ENCODE measurements around the gene ALG14.
"Not testable (repeated sequence)": the region's sequence is repeated elsewhere in the genome, so short reads cannot be mapped to it uniquely, and the experiment has no call there.

ALG14 gene

DNA sequence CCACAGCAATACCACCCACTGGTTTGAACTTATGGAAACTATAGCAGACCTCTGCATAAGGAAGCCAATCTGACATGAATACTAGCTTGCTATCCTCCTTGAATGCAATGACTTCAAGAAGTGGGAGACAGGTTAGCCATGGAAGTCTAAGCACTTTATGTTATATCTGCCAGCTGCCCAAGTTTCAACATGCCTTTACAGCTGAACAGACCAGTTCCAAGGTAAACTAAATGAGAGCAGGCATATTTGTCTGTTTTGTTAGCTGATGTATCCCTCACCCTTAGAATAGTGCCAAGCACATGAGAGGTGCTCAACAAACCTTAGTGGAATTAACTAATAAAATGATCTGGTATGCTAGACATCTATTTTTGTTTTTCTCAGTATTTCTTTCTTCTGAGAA, 65.1 kb downstream of the ALG14 start:
- no peak for DNase-seq (ENCODE audit: low read depth in 2 of 2)

DNA sequence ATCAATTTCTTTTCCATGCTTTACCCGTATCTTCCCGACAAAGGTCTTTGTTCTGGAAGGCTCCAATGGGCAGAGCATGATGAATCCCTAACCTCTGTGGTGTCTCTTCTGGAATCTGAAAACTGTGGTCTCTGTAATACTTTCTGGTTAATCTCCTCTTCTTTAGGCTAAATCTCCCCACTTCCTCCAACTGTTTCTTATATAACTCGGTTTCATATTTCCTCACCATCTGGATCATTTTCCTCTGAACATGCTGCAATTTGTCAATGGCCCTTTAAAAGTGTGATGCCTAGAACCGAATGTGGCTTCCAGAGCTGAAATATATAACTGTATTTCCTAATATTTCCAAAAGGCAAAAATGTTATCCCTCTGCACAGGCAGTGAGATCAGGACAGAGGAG, 66.1 kb downstream of the ALG14 start:
- no peak for DNase-seq (ENCODE audit: low read depth in 2 of 2)

DNA sequence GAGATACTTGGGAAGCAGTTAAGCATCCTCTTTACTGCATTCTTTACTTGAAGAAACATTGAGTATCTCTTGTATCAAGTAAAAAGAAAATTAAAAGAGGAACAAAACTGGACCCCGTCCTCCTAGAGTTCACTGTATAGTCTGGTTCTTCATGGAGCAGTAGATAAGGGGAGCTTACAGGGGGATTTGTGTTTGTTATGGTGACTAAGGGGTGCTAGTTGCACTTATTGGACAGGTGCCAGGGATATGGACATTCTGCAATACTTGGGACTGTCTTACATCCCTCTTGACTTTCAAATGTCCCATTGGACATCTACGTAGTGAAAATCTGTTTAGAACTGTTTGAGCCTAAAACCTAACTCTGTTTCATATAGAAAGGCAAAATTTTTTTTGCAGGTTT, 67.2 kb downstream of the ALG14 start:
- DNase-seq (ENCODE audit: low read depth in 2 of 2): no peak

DNA sequence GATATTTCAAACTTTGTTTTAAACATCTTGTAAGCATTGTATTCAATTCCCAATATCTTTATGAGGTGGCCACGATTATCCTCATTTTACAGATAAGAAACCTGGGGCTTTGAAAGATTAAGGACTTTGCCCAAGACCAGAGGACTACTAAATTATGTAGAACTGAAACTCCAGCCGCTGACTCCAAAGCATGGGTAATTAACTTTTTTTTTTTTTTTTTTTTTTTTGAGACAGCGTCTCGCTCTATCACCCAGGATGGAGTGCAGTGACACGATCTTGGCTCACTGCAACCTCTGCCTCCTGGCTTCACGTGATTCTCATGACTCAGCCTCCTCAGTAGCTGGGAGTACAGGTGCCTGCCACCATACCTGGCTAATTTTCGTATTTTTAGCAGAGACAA, 68.7 kb downstream of the ALG14 start:
- no peak for DNase-seq (ENCODE audit: low read depth in 2 of 2)

DNA sequence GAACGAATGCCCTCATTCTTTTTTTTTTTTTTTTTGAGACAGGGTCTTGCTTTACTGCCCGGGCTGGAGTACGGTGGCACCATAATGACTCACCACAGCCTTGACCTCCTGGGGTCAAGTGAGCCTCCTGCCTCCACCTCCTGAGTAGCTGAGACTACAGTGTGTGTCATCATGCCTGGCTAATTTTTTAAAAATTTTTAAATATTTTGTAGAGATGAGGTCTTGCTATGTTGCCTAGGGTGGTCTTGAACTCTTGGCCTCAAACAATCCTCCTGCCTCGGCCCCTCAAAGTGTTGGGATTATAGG, 69.4 kb downstream of the ALG14 start:
- no peak for DNase-seq (ENCODE audit: low read depth in 2 of 2)

DNA sequence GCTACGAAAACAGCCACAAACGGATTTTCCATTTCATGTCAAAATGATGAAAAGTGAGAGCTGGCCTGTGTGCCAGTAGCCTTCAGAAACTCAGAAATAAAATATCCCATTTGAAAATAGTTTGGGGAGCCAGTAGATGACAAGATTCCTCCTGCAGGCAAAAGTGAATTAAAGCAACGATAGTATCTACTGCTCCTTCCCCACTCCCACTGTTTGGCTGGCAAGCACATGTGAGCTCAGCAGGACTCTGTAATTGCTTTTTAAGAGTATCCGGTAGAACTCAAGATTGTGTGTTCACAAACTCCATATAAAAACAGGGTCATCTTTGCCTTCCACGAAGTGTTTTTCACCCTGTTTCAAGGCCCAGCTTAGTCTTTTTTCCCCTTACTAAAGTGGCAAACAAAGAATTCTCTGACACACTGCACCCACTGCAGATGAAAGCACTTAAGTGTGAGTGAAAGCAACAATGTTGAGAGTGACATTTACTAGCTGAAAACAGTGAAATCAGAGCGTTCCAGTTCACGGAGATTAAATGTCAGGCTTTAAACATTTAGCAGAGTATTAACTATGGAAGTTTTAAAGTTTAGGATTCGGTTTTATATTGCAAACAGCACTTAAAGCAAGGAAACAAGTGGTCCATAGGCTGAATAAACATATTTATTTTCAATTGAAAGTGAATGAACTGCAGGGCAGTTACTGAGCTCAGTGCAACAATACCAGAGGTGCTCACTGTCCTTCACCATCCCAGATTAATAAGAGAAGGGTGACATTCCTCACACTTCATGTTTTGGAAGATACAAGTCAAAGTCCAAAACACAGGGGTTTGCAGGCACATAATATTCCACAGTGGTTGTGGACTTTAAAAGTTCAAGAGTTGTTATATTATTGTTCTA, 70.0 kb downstream of the ALG14 start:
- DNase-seq (ENCODE audit: low read depth in 2 of 2): no peak

DNA sequence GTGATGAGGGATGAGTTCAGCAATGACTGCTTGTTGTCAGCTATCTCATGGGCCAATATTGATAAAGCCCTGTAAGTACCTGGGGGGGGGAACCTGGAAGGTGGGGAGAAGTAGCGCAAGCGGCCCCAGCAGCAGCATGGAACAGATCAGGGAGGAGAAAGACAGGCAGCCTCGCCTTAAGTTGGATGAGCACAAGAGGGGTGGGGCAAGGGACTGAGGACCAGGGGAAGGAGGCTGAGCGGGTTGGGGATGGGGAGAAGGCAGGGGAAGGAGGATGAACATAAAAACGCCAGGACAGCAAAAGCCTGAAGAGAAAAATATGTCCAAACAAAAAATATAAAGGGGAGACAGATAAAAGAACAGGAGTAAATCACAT, 70.6 kb downstream of the ALG14 start:
- no peak for DNase-seq (ENCODE audit: low read depth in 2 of 2)

DNA sequence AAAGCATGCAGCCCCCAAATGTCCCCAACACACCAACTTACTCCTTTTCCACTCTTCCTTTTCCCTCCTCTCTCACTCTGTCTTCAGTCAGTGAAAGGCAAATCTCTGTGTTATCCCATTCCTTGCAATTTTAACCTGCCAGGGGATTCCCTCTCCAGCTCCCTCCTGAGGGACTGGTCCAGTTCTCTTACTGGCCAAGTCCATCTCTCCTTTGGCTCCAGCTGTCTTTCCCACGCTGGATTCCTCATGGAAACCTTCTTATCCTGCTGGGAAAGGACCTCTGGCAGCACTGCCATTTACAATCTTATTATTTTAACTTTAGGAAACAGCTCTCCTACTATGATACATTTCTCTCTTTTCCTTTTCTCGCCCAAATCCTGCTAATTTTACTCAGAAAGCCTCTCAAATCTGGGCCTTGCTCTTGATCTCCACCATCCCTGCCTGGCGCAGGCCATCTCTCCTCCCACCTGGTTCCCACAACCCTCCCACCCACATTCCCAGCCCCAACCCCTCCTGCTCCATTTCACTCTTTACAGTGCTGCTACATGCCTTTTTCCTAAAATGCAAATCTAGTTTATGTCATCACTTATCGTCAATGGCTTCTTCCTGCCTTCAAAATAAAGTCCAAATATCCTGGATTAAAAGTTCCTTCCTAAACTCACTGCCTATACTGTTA, 73.2 kb downstream of the ALG14 start:
- DNase-seq (ENCODE audit: low read depth in 2 of 2): no peak

DNA sequence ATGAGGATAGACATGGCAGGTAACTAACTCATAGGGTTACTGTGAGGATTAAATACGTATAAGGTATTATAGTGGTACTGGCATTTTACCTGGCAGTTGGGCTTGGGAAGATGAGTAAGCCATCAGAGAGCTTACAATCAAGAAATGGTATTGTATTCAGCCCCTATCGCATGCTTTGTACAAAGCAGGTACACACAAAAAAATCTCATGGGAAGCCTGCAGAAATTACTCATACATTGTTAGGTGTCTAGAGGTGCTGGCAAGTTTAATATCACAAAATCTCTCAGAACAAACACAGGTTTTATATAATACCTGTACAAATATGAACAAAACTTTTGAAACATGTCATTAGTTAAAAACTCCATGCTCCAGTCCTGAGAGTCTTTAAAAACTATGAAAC, 74.0 kb downstream of the ALG14 start:
- no peak for DNase-seq (ENCODE audit: low read depth in 2 of 2)

DNA sequence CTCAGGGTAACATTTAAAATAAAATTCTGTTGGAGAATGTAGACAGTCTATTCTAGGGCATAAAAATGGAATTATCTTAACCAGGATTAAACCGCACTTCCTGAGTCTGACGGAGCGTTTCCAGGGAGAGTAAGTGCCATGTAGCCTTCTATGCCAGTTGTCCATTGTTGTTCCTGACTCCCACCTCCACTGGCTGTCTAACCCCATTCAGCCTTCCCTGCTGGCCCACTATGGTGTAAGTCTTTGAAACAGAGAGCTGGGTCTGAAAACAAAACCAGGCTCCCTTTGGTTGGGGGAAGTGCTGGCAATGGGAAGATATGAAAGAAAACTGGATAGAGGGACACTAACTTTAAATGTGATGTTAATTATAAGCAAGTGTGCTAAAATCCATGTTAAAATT, 74.6 kb downstream of the ALG14 start:
- DNase-seq (ENCODE audit: low read depth in 2 of 2): no peak

DNA sequence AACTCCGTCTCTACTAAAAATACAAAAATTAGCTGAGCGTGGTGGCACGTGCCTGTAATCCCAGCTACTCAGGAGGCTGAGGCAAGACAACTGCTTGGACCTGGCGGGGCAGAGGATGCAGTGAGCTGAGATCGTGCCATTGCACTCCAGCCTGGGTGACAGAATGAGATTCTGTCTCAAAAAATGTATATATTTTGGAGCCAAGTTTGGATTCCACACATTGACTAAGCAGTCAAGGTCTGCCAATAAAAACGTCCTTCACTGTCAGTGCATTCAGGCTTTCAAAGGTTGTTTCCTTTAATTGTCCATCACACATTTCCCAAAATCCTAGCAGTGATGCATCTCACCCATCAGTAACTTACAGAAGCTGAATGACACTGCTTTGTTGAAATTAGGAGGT, 77.2 kb downstream of the ALG14 start:
- DNase-seq (ENCODE audit: low read depth in 2 of 2): not testable (repeated sequence)

DNA sequence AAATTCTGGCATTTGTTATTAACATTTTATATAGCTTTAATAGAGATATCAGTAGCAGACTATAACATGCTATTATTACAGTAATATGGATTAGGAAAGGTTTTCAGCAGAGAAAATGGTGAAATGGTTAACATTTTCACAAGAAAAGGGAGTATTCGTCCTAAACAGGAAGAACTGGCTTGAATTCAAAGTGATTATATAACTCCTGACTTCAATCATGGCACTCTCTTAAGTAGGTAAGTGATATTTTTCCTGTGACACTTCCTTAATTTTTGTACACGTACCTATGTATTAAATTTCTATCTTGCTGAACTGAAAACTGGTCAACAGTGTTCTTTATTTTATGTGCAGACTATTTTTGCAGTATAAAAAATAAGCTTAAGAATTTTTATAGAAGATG, 77.9 kb downstream of the ALG14 start:
- DNase-seq (ENCODE audit: low read depth in 2 of 2): no peak

DNA sequence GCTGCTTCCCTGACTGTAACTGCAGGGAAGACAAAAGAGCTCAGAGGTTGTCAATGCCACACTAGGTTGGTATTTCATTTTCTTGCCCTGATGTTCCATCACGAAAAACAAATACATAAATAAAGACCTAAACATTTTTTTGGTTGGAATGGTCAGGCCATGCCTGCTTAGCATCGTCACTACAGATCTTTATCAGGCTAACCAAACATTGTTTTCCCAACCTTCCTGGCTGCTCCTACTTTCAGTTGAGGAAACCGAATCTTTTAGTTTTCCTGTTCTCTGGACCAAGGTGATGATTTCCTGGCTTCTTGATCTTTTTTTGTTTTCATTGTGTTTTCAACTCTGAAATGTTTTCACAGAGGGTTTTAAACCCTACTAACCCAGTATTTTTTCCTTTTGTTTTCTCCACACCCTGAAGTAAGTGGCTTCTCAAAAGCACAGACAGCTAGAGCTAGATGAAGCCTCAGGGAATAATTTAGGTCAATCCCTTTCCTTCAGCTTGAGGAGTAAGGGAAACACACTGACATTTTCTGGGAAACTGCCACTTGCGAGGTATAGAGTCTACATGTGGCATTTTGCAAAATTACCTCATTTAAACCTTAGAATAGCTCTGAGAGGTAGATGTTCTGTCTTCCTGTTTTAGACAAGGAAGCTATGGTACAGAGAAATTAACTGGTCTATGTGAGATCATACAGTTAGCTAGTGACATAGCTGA, 78.7 kb downstream of the ALG14 start:
- no peak for DNase-seq (ENCODE audit: low read depth in 2 of 2)

DNA sequence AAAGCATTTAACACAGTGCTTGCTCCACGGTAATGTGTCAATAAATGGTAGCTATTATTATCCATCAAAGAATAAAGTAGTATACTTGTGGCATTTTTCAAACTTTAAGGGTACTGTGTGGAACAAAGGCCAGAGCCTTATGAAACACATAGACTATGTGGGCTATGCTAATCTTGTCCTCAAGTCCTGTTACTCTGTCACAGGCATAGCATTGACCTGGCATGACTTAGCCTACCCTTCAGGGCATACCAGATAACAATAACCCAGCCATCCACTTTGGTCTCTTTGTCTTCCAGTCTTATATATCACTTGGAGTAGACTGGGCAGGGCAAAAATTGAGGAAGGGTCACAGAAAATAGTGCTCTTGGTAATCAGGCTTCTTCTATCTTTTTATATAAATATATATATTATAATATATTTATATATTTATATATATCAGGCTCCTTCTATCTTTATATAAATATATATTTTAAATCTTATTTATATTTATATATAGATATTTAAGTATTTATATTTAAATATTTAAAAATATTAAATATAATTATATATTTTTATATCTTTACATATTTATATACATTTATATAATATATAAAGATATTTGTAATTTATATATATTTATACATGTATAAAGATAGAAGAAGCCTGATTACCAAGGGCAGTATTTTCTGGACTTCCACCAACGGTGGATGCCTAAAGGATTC, 79.7 kb downstream of the ALG14 start:
- DNase-seq (ENCODE audit: low read depth in 2 of 2): no peak

DNA sequence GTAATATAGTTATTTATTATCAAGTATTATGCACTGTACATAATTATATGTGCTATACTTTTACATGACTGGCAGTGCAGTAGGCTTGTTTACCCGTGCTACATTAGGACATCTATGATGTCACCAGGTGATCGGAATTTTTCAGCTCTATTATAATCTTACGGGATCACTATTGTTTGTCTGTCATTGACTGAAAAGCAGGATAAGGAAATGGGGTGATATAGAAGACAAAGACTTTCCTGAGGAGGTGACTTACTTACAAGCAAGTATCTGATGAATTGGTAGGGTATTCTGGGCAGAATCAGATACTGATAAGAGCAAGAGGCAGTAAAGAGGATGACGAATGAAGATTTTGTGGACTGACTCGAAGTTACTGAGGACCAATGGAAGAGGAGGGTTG, 80.6 kb downstream of the ALG14 start:
- no peak for DNase-seq (ENCODE audit: low read depth in 2 of 2)

DNA sequence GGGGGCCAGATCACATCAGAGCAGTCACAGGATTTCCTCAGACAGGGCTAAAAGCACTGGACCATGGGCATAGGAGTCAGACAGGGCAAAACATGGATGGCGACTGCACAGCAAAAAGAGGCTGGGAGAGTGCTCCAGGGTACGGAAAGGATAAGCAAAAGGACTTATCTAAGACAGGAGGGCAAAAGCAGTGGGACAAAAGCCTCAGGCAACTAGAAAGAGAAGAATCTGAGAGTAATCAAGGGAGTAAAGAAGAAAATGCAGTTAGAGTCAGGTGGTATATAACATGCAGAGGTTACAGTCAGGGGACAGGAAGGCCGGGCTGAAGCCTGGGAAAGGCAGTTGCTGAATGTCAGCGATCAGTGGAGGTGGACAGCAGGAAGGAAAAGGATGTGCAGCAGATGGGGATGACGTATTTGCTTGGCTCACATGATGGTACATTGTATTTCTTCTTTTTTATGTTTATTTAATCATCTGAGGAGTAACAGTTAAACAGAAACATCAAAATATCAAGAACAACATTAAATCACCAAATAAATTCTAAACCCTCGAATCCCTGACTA, 82.8 kb downstream of the ALG14 start:
- DNase-seq (ENCODE audit: low read depth in 2 of 2): no peak

DNA sequence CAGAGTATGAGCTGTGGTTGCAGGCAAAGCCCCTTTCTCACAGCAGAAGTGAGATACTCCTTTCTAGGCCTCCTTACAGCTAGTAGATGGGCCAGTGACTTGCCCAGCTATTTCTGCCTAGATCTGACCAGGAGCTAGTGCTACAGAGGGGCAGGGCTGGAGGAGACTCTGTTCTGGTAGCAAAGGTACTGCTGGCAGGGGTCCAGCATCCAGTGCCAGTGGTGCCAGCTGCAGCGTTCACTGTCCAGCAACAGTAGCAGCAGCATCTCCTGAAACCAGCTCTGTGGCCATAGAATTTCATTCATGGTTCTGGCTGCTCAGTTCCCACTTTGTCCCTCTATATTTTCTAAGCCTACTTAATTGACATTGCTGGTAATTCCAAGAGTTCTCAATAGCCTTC, 83.4 kb downstream of the ALG14 start:
- no peak for DNase-seq (ENCODE audit: low read depth in 2 of 2)

DNA sequence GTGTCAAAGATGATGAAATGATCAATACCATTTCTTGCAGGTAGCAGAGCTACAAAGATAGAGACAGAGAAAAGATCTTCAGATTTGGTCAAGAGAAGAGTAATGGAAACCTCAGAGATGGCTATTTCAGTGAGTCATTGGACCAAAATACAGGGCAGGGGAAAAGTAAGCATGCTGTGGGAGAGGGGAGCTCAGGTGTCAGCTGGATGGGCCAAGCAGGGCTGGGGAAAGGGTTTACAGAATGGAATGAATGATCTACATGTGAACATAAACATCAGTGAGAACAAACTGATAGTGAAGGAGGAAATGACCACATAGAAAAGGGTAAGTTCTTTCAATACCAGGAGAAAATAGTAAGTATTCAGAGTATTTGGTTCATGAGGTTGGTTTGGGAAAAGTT, 84.4 kb downstream of the ALG14 start:
- DNase-seq (ENCODE audit: low read depth in 2 of 2): no peak

DNA sequence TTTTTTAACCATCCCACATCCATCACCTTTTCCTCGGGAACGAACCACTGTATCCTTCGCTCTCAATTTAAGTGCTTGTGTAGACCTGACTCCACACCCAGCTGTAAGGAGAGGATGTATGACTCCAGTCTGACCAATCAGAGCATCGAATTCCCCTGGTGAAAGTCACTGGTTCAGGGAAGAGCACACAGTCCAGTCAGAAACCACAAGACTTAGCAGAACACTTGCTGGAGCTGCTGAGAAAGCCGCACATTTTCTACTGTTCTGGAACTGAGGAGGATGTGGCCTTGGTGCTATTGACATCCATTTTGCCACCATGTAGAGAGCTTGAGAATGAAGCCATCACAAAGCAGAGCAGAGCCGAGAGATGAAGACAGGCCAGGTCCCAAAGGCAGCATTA, 86.0 kb downstream of the ALG14 start:
- DNase-seq (ENCODE audit: low read depth in 2 of 2): no peak

DNA sequence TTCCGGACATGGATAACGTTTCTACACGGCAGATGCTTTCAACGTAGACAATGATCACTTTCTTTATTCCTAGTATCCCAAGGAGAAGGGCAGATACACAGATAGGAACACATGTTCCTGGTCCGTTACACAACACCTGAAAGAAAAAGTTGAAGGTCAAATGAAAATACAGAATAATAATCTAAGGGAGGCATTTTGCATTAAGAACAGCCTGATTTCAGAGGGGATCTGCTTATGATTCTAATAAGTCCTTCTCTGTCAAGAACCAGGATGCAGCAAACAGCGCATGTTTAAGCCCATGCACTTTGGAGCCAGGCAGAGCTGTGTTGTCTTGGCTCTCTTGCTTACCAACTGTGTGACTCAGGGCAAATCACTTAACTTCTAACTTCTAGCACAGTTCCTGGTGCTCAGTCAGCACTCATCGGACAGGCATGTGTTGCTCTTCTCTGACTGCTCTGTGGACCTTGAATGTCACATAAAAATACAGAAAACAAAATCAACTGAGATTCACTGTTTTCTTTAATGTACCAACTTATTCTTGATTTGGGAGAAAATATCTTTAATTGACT, 89.5 kb downstream of the ALG14 start:
- no peak for DNase-seq (ENCODE audit: low read depth in 2 of 2)

DNA sequence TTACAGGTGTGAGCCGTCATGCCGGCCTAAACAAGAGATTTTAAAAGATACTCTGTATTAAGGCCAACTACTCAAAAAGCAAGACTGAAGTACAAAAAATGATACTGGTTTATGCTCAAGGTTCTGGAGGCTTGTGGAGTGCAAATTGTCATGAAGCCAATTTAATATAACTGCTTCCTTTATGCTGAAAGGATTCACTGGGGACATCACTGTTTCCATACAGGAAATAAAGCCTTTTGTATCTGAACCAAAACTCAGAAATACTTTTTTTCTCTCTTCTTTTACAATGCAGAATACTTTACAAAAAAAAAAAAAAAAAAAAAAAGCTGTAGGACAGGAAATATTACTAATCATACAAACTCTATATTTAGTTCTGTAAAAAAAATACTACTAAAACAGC, 90.4 kb downstream of the ALG14 start:
- DNase-seq (ENCODE audit: low read depth in 2 of 2): no peak

DNA sequence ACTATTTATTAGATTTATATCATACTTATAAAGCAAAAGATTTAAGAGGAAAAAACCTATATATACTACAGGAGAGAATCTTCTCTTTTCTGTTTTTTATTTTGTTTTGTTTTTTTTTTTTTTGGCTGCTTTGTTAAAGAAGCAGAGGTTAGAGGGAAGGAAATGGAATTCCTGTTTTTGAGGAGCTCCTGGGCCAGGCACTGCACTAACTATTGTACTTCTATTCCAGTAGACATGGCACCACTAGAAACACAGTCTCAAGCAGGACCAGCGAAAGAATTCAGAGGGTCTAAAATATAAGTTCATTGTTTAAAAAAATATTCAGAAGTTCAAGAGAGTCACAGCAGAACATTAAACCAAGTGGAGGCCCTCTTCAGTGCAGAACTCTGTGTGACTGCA, 91.2 kb downstream of the ALG14 start:
- DNase-seq (ENCODE audit: low read depth in 2 of 2): no peak

Data from stimulated activated CD4-positive, alpha-beta T cell treated with anti-CD3 and anti-CD28 coated beads, Interleukin-1b, Interleukin-23, amount 100 ng/mL, for 4 hours (primary cell).